ENCODE data around the gene C1orf167. TPM values are rescaled to one million over a fixed set of nuclear protein-coding genes. Genes with fewer than 3 reads are reported as not detected.

C1orf167 gene
- total RNA-seq, 1 donor, result 0.36 TPM

GRCh38 chr1:11823366-11824137 lies 61.6 kb downstream of the C1orf167 start:
- H3K4me3 ChIP-seq (ENCODE audit: low read depth, low read length), result no peak overlapping the region
- no peak for DNase-seq (ENCODE audit: low read depth)

GRCh38 chr1:11825131-11825530 lies 63.1 kb downstream of the C1orf167 start:
- TF ChIP-seq CTCF (IDR thresholded peaks at IDR 0.05; ENCODE audit: insufficient read depth, low read length), result no peak
- no peak overlapping the region for H3K4me3 ChIP-seq (ENCODE audit: low read depth, low read length)
- no peak for DNase-seq (ENCODE audit: low read depth)

More at GRCh38 chr1:11823366-11824137, 61.6 kb downstream of the C1orf167 start:
- TF ChIP-seq CTCF (IDR thresholded peaks at IDR 0.05; ENCODE audit: insufficient read depth, low read length), result no peak

DNA sequence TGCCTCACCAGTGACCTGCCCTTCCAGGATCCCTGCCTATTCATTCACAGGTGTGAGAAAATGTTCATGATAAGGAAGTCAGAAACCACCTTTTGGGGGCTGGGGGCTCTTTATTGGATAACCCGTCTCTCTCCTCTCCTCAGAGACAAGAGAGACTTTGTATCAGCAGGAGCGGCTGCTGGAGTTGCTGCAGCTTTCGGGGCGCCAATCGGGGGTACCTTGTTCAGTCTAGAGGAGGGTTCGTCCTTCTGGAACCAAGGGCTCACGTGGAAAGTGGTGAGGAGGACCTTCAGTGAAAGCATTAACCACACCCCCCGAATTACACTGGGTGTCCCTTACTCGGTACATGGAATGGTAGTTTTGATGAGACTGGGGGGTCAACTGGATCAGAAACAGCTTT lies 65.0 kb downstream of the C1orf167 start:
- no peak overlapping the region for H3K4me3 ChIP-seq (ENCODE audit: low read depth, low read length)
- no peak for TF ChIP-seq CTCF (IDR thresholded peaks at IDR 0.05; ENCODE audit: insufficient read depth, low read length)
- no peak for DNase-seq (ENCODE audit: low read depth)

- TF ChIP-seq CTCF (IDR thresholded peaks at IDR 0.05; ENCODE audit: insufficient read depth, low read length), result no peak
- no peak for DNase-seq (ENCODE audit: low read depth)
- H3K4me3 ChIP-seq (ENCODE audit: low read depth, low read length), result no peak overlapping the region
These were observed 66.5 kb downstream of the C1orf167 start for GRCh38 chr1:11828511-11828910.

- no peak for TF ChIP-seq CTCF (IDR thresholded peaks at IDR 0.05; ENCODE audit: insufficient read depth, low read length)
- DNase-seq (ENCODE audit: low read depth), result no peak
- H3K4me3 ChIP-seq (ENCODE audit: low read depth, low read length), result no peak overlapping the region
These were observed 70.1 kb downstream of the C1orf167 start for GRCh38 chr1:11831945-11832725.

DNA sequence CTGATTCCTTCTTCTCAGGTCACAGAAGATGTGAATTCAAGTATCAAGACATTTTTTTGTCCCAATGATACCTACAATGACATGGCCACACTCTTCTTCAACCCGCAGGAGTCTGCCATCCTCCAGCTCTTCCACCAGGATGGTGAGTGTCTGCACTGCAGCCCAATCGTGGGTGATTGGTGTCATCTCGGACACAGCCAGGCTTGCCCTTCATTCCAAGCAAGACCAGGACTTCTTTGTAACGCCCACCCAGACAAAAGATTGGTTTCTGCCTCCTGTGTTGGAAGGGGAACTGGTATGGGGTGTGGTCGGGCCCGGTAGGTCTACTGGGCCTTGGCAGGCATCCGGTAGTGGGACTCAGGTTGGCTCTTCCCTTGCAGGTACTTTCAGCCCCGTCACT lies 71.5 kb downstream of the C1orf167 start:
- no peak for DNase-seq (ENCODE audit: low read depth)
- no peak for TF ChIP-seq CTCF (IDR thresholded peaks at IDR 0.05; ENCODE audit: insufficient read depth, low read length)
- H3K4me3 ChIP-seq (ENCODE audit: low read depth, low read length), result no peak overlapping the region
